Activated naive CD8-positive, alpha-beta T cell treated with anti-CD3 and anti-CD28 coated beads, Interleukin-2, amount 50 U/mL, for 16 hours (primary cell): ENCODE data around the gene CST2.
"Not testable (repeated sequence)": the region's sequence is repeated elsewhere in the genome, so short reads cannot be mapped to it uniquely, and the experiment has no call there.

Experiments
- DNase-seq: peaks from one replicate; pipeline ENCODE4 v3.0.0-alpha.2; 2020; ENCODE audit warnings: low read depth, low spot score

Gene CST2

GRCh38 chr20:23826541-23827021, at the start of gene CST2:
CST2 (minus strand) TSS chr20:23826729; CDS start chr20:23826660, 69 bp downstream.
- DNase-seq = no peak

DNA sequence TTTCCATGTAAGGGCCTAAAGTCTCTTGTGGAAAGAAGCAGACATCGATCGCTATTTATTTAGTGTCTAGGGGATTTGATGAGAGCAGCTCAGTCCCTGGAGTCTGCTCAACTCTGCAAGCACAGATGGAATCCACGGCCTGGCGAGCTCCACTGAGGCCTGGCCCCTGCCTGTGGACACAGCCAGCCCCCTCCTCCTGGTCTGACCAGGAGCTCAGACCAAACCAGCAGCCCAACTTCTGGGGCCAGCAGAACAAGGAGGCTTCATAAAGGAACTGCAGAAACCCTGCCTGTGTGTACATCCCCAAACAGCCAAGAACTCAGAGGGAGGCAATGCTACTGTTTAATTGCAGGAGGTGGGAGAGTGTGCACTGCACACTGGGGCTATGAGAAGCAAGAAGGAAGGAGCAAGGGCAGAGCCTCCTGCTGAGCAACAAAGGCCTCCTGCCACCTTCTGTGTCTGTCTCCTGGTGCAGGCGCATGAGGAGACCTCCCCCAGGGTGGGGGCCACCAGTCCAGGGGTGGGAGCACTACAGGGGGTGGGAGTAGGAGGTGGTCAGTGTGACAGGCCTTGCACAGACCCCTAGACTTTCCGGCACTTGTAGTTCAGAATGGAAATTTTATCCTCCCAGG, 49.2 kb upstream of the CST2 start:
- DNase-seq = no peak

DNA sequence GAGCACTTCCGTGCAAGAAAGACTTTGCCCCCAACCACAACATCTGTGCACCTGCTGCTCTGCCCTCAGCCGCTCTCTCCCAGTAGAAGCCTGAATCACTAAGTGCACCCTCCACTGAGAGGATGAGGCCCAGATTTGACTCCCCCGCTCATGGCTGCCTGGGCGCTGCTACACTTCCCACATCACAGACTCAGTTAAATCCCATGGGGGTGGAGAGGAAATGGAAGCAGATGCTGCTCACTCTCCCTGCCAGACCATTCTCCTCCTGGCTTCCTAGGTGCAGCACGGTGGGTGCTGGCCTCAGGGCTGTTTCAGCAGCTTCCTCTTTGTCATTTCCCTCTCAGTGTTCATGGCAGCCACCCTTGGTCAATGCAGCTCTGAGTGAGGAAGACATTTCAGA, 48.2 kb upstream of the CST2 start:
- no peak for DNase-seq

DNA sequence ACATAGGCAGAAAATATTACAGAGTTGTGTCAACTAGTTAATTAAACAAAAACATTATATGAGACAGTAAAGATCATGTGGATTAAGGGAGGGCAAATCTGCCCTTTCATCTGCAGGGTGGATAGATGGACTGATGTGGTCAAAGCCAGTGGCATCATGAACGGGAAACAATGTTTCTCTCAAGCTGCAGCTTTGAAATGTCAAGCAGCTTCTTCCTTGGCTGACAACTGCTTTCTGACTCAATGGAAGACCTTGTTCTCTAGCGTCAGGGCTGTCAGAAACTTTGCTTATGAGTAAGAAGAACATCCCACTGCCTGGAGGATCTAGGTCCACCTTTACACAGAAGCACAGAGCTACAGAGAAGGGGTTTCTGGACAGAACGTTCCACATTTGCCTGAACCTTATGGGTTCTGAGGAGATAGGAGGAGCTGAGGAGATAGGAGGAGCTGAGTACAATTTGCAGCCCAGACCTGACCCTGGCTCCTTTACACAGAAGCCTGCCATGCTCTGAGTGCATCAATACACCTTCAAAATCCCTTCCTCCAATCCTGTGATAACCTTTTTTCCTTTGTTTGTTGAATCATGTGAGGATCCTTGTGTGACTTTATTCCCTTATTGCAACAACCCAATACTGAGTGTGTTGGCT, 47.0 kb upstream of the CST2 start:
- DNase-seq = no peak

DNA sequence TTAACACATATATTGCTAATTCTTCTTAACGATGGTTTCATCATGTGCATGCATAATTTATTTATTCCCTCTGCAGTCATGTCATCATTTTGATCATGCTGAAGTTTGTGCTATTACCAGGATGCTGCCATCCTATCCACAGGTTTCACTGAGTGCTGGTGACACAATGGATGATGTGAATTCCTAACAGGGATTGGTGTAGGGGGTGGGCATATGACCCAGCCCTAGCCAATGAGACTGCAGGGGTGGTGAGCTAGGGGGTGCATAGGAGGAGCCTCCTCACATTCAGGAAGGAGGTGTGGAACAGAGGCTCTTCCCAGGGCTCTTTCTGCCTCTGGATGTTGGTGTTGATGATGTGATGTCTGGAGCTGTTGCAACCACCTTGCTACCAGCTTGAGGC, 45.5 kb upstream of the CST2 start:
- DNase-seq = no peak

DNA sequence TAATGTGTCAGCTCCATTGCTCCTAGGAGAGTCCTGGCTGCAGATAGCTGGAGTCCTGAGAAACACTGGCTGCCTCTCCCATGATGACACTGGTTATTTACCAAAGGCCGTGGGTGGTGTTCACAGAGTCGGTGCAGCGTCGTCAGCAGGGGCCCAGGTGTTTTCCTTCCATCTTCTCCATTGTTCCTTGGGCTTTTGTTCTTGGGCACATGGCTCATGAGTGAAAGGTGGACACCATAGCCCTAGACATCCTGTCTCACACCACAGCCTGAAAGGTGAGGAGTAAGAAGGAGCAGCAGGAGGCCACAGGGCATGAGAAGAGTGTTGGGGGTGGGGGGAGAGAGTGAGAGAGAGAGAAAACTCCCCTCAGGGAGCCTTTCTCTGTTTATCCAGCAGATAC, 43.9 kb upstream of the CST2 start:
- DNase-seq = no peak

DNA sequence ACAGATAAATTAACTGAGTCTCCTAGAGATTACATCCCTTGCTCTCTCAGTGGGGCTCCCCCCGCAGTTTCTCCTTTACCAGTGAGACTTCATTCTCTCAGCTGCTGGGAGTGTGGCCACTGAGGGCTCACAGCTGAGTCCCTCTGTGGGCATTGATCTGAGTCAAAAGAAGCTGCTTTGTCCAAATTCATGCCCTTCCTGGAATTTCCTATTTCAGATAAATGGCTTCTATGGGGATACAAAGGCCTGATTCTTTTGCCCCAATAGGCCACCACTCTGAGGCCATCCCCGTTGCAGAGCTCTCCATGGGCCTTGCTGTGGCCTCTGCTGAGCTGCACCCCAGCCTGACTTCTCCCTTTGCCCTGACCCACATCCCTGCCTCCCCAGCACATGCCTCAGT, 43.0 kb upstream of the CST2 start:
- DNase-seq = no peak

- DNase-seq = no peak
Measured at GRCh38 chr20:23868321-23868720, 41.8 kb upstream of the CST2 start.

GRCh38 chr20:23867152-23867776, 40.7 kb upstream of the CST2 start:
- no peak for DNase-seq

DNA sequence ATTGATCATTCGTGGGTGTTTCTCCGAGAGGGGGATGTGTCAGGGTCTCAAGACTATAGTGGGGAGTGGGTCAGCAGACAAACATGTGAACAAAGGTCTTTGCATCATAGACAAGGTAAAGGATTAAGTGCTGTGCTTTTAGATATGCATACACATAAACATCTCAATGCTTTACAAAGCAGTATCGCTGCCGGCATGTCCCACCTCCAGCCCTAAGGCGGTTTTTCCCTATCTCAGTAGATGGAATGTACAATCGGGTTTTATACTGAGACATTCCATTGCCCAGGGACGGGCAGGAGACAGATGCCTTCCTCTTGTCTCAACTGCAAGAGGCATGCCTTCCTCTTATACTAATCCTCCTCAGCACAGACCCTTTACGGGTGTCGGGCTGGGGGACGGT, 34.2 kb upstream of the CST2 start:
- not testable (repeated sequence) for DNase-seq

GRCh38 chr20:23857962-23858595, 31.6 kb upstream of the CST2 start:
- no peak for DNase-seq

DNA sequence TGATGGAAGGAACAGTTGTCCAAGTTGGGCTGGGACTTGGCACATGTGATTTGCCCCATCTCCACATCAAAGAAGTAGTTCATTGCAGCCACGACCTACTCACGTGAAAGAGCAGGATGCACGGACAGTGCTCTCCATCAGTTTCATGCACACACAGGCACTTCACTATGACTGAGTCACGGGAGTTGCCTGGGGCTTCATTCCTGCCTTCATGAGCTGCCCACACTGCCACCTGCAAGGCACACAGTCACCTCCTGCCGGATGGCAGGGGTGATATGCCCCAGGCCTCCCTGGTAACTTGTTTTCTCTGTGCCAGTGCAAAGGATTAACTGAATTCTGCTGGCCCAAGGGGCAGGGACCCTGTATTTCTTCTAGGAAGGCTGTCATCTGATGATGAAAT, 30.2 kb upstream of the CST2 start:
- DNase-seq = no peak

- DNase-seq = no peak
Measured at GRCh38 chr20:23856226-23856625, 29.7 kb upstream of the CST2 start.

DNA sequence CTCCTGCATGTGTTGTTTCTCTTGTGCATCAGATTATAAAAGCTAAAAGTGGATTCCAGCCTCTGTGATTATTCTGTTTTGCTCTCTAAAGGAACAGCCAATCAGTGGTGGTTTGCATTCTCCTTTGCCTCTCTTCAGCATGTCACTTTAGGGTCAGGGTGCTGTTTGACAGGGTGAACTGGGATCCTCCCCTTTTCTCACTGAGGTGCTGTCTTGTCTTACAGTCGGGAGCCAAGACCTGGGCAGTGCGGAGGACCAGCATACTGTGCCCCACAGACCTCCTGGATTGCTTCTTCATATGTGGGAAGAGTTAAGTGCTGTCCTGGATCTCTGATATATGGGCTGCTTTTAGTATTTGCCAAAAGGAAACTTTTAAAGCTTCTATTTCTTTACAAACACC, 15.2 kb upstream of the CST2 start:
- DNase-seq = no peak

GRCh38 chr20:23835716-23836115, 9.2 kb upstream of the CST2 start:
- DNase-seq = no peak

- DNase-seq = no peak
Measured at GRCh38 chr20:23832775-23833513, 6.4 kb upstream of the CST2 start.

GRCh38 chr20:23831961-23832360, 5.4 kb upstream of the CST2 start:
- not testable (repeated sequence) for DNase-seq

GRCh38 chr20:23823621-23824324, 2.8 kb downstream of the CST2 start:
- DNase-seq = no peak

DNA sequence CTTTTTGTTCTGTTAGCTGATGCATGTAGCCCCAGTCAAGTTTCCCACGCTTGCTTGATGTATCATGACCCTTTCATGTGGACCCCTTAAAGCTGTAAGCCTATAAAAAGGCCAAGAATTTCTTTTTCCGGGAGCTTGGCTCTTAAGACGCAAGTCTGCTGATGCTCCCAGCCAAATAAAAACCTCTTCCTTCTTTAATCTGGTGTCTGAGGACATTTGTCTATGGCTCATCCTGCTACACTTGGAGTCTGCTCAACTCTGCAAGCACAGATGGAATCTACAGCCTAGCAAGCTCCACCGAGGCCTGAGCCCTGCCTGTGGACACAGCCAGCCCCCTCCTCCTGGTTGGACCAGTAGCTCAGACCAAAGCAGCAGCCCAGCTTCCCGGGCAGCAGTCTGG, 3.4 kb downstream of the CST2 start:
- DNase-seq = no peak

DNA sequence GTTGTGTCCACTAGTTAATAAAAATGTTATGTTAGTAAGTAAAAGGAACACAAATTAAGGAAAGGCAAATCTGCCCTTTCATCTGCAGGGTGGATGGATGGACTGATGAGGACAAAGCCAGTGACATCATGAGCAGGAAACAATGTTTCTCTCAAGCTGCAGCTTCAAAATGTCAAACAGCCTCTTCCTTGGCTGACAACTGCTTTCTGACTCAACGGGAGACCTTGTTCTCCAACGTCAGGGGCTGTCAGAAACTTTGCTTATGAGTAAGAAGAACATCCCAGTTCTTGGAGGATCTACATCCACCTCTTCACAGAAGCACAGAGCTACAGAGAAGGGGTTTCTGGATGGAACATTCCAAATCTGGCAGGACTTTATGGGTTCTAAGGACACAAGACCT, 6.0 kb downstream of the CST2 start:
- no peak for DNase-seq

- not testable (repeated sequence) for DNase-seq
Measured at GRCh38 chr20:23811559-23811958, 15.0 kb downstream of the CST2 start.
